HG03342 (cell line): ENCODE results near the gene RHOJ.
"Not testable (repeated sequence)": the region's sequence is repeated elsewhere in the genome, so short reads cannot be mapped to it uniquely, and the experiment has no call there.

Experiments
- ATAC-seq: cut with Tn5 transposase; IDR thresholded peaks from one replicate; pipeline ENCODE4 v1.9.1; 2021; ENCODE audit warnings: mild to moderate bottlenecking, moderate library complexity; ENCODE audit not compliant: unreplicated experiment

The RHOJ gene

DNA sequence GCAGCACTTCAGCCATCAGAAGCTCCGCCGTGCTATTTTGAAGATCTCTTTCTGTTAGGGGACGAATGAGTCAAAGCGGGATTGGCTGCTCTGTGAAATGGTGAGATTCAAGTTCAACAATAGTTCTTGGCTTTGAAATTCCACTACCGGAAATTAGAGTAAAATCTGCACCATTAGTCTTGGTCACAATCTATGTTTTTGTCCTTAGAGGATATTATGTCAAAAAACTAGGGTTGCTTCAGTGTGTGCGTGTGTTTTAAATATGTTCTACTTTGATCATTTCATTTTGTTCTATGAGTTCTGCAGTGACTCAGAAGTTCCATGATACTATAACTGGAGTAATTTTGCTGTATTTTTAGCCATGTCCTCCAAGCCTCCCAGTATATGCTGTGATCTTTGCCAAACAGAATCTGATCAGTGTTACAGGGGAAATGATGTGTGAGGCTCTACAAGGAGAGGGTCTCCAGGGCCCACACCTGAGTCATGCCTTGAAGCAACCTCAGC is 91.9 kb downstream of the RHOJ start:
- no peak for ATAC-seq

DNA sequence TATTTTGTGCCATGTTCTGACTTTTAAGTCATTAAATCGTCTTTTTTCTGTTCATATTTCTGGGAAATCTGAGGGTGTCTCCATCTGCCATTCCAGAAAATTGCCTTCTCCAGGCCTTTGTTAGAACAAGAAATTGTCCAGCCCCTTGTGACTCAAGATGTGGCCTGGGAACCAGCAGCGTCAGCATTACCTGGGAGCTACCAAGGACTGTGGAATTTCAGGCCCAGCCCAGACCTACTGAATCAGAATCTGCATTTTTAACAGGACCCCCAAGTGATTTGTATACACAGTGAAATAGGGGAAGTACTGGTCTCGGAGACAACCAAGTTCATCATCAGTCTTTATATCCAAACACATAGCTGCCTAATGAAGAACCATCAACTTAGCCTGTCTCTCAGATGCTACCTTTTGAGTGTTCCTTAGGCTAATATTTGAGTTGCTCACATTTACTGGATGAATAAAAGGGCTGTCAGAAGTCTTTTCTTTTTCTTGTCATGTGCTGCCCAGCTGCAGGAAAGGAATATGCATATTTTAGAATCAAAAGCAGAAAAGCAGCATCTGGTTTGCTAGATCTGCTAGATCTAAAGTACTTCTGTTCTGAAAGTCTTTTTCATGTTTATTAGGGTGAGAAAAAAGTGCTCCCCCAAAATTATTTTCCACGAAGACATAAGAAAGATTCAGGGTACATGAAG is 93.3 kb downstream of the RHOJ start:
- ATAC-seq = no peak

DNA sequence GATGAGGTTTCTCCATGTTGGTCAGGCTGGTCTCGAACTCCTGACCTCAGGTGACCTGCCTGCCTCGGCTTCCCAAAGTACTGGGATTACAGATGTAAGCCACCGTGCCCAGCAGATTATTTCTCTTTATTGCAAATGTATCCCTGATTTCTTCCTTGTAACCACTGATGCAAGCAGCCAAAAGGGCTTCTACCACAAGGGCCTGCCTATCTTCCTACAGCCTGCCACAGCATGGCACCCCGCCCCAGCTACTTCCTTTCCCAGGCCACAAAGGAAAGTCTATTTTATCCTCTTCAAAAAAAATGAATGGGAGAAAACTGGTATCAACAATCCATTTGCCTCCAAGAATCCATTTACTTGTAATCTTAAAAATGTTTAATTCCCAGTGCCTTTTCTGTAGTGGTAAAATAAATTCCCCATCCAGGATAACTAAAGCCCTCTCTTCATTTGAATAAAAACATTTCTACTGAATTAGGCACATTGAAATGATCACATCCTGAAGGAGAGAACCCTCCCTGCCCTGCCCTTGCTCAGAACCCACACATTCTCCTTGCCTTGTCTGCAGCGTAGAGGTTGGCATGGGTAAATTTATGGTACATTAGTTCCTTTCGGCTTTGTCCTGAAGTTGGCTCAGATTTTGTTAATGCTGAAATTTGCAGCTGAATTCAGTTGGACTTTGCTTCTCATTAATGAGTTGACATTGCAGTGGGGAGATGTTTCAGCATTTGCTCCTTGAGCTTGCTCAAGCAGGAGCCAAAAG is 95.3 kb downstream of the RHOJ start:
- no peak for ATAC-seq

DNA sequence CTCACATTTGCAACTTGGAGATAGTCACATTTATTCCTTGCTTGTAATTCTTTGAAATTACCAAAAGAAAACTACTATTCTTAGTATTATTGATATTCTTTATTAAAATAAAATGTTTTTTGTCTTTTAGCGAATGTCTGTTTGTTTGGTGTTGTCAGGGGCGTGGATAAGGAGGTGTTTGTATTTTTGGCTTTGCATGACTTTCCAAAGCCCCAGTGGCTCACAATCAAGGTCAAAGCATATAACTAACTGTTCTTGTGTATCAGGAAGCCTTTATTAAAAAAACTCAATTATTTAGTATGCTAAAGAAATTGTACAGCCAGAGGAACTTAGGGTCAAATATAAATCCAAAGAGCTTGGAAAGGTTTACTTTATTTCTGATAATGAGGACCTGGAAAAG is 96.6 kb downstream of the RHOJ start:
- no peak for ATAC-seq

DNA sequence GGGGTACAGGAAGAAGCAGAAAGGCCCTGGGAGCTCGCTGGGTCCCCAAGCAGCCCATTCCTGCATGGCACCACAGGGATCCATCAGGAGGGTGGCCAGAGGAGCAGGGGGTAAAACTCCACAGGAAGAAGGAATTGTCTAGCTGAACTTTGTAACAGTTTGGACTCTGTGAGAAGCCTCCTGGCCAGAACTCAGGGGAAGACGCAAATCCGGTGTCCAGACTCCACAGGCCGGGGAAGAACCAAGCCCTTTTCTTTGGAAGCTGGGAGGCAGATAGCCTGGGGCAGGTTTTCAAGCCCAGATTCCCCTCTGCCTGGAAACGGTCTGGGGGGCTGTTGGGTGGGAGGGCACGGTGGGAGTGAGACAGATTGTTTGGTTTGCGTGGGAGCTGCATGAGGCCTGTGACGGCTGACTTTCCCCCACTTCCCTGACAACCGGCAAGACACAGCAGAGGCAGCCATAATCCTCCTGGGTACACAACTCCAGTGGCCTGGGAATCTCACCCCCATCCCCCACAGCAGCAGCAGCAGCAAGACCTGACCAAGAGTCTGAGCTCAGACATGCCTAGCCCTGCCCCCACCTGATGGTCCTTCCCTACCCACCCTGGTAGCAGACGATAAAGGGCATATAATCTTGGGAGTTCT is 97.8 kb downstream of the RHOJ start:
- ATAC-seq = no peak

DNA sequence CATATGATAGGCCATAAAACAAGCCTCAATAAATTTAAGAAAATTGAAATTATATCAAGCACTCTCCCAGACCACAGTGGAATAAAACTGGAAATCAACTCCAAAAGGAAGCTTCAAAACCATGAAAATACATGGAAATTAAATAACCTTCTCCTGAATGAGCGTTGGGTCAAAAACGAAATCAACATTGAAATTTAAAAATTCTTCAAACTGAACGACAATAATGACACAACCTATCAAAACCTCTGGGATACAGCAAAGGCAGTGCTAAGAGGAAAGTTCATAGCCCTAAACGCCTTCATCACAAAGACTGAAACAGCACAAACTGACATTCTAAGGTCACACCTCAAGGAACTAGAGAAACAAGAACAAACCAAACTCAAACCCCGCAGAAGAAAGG is 100.2 kb downstream of the RHOJ start:
- not testable (repeated sequence) for ATAC-seq

DNA sequence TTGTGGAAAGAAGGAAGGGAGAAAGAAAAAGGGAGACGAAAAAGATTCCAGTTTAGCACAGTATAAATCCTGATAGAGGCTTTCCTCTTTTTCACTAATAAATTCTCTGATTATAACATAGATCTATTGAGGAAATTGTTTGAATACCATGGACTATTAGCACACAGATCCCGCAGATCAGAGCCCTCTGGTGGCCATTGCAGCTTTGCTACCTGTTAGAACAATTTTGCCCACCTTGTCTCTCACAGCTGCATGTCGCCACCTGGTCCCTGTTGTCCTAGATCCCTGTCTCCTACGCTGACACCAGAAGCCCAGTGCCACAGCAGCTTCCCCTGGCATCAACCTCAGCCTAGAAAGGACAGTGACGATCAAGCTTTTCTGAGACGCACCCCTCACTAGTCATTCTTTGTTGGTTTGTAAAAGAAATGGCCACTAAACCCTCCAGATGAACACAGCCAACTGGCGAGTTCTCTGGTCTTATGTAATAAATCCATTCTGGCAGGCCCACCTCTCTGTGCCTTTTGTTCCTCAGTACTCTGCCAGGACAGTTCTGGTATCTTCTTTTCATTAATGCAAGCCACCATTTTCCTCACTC is 104.6 kb downstream of the RHOJ start:
- no peak for ATAC-seq

DNA sequence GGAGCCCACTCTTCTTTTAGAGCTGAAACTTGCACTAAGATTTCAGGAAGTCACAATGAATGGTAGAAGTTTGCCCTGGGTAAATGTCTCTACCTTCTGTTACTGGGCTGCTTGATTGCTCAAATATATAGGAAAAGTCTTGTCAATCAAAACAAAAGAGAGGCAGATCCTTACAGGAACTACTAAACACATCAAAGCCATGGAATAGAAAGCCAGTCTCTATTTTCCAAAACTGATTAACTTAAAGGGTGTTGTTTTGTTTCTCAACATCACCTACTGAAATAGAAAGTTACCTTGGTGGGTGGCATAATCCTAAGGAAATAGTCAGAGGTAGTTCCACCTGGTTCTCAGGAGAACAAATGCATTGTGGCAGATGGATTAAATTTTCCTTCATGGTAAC is 114.6 kb downstream of the RHOJ start, which contains the start of gene GPHB5:
TSS of gene GPHB5 (minus strand) at position 101 of the 400 bp plus-strand sequence. CDS start 1,086 bp downstream, outside the sequence.
- ATAC-seq = no peak

DNA sequence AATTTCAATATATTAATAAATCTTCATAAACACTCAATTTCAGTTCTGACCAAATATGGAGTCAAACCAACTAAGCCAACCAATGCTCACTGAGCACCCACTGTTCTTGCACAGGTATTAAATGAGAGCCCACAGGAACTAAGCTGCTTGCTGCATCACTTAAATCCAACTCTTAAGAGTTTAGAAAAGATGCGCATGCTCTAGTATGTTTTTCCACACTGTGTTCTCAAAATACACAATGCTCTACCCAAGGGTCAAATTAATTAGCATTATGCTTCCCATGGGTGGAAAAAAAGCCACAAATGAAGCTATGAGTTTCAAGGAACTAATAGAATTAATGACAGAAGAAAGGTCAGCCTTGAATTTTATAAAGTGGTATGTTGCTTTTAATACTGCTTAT is 118.2 kb downstream of the RHOJ start:
- ATAC-seq = no peak

DNA sequence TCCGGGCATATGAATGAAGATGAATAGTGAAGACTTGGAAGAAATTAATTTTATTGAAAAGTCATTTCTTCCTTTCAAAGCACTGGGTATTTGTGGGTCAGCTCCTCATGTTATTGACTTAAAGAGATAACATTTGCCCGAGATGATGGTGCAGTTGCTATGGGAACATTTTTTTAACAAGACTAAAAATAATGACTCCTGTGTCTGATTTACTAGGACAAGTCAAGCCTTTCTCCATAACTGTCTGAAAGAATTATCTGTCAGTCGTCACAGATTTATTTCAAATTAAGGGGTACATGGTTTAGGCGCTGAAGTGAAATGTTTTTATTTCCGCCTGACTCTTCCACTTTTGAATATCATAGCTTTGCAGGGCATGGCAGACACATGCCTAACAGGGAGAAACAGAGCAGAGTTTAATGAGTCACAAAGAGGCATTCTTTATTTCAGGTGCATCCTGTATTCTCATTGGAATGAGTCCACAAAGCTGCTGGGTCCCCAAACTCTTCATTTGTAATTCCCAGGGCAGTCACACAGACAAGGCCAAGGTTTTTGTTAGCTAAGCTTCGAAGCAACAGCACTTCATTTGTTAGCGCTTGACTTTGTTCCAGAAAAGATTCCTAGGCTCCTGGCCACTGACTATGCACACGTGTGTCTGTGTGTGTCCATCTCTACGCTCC is 118.8 kb downstream of the RHOJ start:
- no peak for ATAC-seq

DNA sequence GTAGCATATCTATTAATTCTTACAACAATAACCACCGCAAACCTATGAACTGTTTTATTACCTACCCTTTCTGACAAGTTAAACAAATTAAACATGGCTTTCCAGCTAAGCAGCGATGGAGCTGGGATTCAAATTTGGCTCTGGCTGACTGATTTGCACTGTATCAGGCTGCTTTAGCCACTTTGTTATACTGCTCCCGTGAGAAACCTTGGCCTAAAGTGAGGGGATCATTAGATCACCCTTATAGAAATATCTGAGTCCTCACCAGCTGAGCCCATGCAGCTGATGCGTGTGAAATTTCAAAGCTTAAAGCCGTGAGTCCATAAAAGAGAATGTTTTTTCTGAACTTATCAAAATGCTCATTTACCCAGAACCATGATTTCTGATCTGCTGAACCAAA is 122.6 kb downstream of the RHOJ start:
- ATAC-seq = no peak

DNA sequence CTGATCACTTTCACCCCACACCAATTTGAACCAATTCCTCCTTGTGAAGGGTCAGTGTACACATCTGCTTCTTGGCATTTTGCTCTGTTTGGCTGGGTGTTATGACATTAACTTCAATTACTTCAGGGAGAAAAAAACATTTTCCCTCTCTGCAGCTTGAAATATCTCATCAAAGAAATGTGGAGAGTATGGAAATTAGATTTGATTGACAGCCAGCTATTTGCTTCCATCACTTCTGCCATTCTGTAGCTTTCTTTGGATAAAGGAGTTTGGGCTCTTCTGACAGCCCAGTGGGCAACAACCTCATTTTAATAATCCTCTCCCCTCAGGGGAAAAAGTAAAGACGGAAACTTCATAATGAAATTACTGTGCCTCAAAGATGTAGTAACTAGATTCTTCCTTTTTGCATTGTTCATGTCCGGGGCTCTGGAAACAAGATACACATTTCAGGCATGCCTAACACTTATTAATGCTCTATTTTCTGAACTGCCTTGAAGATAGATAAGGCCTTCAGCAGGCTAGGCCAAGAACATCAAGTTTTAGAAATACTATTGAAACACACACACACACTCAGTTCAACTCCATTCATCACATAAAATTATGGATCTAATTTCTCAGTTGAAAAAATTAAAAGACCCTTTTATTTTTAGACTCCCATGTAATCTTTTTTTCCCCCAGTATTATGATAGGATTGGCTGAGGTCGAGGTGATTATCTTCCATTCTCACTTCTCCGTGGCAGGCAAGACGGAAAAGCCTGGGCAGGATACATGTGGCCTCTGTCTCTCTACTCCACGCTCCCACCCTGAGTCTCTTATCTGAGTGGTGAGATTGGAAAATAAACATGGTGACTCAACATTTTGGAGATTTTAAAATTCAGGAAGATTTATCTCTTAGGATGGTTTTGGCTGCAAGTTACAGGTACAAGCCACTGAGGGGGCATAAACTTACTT is 124.8 kb downstream of the RHOJ start:
- ATAC-seq = no peak

DNA sequence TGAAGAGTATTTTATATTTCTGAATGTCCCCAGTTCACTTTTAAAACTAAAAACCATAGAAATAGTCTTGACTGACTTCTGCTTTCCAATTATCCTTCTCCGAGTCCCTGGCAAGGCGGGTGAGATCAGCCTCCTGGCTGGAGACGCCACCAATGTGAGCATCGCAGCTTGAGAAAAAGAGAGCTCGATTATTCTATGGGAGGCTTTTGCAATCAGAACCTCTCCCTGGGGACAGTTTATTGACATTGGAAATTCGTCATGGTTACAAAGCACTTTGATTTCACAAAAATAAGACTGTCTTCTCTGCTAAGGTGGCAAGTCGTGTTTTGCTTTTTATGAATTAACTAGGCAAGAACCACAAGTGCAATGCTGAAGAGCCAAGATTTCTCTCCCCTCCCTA is 138.1 kb downstream of the RHOJ start:
- ATAC-seq = no peak
